A673 (cell line): ENCODE measurements around the gene RUNX2. TPM values are rescaled to one million over a fixed set of nuclear protein-coding genes. Genes with fewer than 3 reads are reported as not detected.

Source experiments
- BruUV-seq: library from RNA; stranded (reverse); fragments of 400-500 nt; replicated peaks from 2 replicates; lab custom pipeline; 2021; lab: Mats Ljungman, UMichigan
- CTCF ChIA-PET: fragments of 300-600 bp; sonication (Branson Sonifier 250); formaldehyde crosslinking; loops from one replicate; lab custom pipeline; 2022; ENCODE audit warnings: antibody characterized with exemption; lab: Charles Lee
- POLR2A ChIA-PET: fragments of 300-600 bp; sonication (Branson Sonifier 250); formaldehyde crosslinking; loops from one replicate; lab custom pipeline; 2022; ENCODE audit warnings: antibody characterized with exemption; ENCODE audit not compliant: low non-redundant PET; lab: Charles Lee
- DNase-seq: peaks from one replicate; pipeline ENCODE4 v3.0.0-alpha.2; 2015; ENCODE audit warnings: low spot score
- H3K27ac ChIP-seq: fragments of 200-600 bp; sonication (generic); 2 replicates; pipeline ENCODE4 v1.5.1; 2016; ENCODE audit warnings: mixed run types, low read depth, mild to moderate bottlenecking, mixed read lengths, antibody characterized with exemption, low read length; ENCODE audit not compliant: poor library complexity, severe bottlenecking
- H3K27me3 ChIP-seq: fragments of 200-600 bp; sonication (generic); replicated peaks from 2 replicates; pipeline ENCODE4 v1.6.1; 2017; ENCODE audit warnings: mixed run types, low read depth, mild to moderate bottlenecking, mixed read lengths, antibody characterized with exemption, low read length; ENCODE audit not compliant: insufficient read depth, poor library complexity
- H3K36me3 ChIP-seq: fragments of 200-600 bp; sonication (generic); 2 replicates; pipeline ENCODE4 v1.6.1; 2016; ENCODE audit warnings: mixed run types, mild to moderate bottlenecking, mixed read lengths, antibody characterized with exemption, low read length; ENCODE audit not compliant: insufficient read depth, poor library complexity, severe bottlenecking
- H3K4me1 ChIP-seq: fragments of 200-600 bp; sonication (generic); 2 replicates; pipeline ENCODE4 v1.6.1; 2017; ENCODE audit warnings: mixed run types, mild to moderate bottlenecking, mixed read lengths, antibody characterized with exemption, low read length; ENCODE audit not compliant: insufficient read depth, poor library complexity, severe bottlenecking
- H3K4me3 ChIP-seq: fragments of 200-600 bp; sonication (generic); 2 replicates; pipeline ENCODE4 v1.5.1; 2016; ENCODE audit warnings: low read depth, mixed run types, mild to moderate bottlenecking, mixed read lengths, low read length; ENCODE audit not compliant: poor library complexity, severe bottlenecking
- H3K9me3 ChIP-seq: fragments of 200-600 bp; sonication (generic); 2 replicates; pipeline ENCODE4 v1.6.1; 2016; ENCODE audit warnings: mixed run types, low read depth, mild to moderate bottlenecking, mixed read lengths, antibody characterized with exemption, low read length; ENCODE audit not compliant: poor library complexity, severe bottlenecking
- EZH2 ChIP-seq: fragments of 200-600 bp; sonication (generic); IDR thresholded peaks from 2 replicates; pipeline ENCODE4 v1.6.1; 2017; ENCODE audit warnings: borderline replicate concordance, low read depth, mild to moderate bottlenecking, mixed read lengths, antibody characterized with exemption, low read length; ENCODE audit not compliant: poor library complexity, severe bottlenecking
- intact Hi-C: fragments of 100-400 bp; cut with micrococcal nuclease; formaldehyde crosslinking; loops from one replicate; pipeline ENCODE4 v1.10.0; 2022; ENCODE audit not compliant: unreplicated experiment
- total RNA-seq: library from RNA; stranded (reverse); gene quantifications from 2 replicates; pipeline ENCODE4 v1.2.3, GENCODE V29; 2021
- TF ChIP-seq, protein P1 (sequence below): fragments of 300-800, 200-600 bp; sonication (generic); conservative IDR thresholded peaks from 2 replicates; pipeline ENCODE4 v1.5.1; 2017; ENCODE audit warnings: low read depth, mild to moderate bottlenecking, antibody characterized with exemption, low read length, moderate library complexity, mixed read lengths

Gene RUNX2
- total RNA-seq, 1 experiment from 2014 or later: 4.9 TPM

GRCh38 chr6:45369870-45370269 lies 41.7 kb downstream of the RUNX2 start:
- Histone ChIP-seq H3K4me3 (no peak overlapping the region), H3K4me1 (no peaks in the 10 kb centered on the region), H3K27me3 (no peaks in the 10 kb centered on the region), H3K36me3 (no peaks in the 10 kb centered on the region), H3K9me3 (no peaks in the 10 kb centered on the region), H3K27ac (no peak overlapping the region)
- intact Hi-C loops: no loop called here
- no peak for TF ChIP-seq EZH2
- TF ChIP-seq, protein P1, sequence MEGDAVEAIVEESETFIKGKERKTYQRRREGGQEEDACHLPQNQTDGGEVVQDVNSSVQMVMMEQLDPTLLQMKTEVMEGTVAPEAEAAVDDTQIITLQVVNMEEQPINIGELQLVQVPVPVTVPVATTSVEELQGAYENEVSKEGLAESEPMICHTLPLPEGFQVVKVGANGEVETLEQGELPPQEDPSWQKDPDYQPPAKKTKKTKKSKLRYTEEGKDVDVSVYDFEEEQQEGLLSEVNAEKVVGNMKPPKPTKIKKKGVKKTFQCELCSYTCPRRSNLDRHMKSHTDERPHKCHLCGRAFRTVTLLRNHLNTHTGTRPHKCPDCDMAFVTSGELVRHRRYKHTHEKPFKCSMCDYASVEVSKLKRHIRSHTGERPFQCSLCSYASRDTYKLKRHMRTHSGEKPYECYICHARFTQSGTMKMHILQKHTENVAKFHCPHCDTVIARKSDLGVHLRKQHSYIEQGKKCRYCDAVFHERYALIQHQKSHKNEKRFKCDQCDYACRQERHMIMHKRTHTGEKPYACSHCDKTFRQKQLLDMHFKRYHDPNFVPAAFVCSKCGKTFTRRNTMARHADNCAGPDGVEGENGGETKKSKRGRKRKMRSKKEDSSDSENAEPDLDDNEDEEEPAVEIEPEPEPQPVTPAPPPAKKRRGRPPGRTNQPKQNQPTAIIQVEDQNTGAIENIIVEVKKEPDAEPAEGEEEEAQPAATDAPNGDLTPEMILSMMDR: no peak
- ChIA-PET CTCF (no interaction called here), POLR2A (no interaction called here)
- no TSS peak for BruUV-seq
- no peak for DNase-seq

DNA sequence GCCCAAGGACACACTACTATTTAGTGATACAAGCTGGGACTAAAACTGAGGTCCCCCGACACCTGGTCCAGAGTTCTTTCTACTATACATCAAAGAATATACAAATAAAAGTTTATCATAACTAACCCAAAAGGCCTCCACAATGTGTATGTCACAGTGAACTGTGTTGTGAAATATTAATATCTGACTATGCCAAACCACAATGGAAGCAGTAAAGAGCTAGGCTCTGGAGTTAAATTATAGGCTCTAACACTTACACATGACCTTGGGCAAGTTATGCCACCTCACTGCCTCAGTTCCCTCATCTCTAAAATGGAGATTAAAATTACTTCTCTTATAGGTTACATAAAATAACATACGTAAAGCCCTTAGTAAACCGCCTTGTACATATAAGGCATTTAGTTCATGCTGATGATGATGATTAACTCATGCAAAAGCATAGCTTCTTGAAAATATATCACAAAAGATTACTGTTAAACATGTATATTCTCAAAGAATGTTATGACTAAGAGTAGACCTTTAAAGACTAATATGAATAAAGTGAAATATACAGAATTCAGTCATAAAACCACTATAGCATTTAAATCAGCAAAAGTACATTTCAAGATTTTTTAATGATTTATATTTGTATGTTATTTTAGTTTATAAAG lies 43.9 kb downstream of the RUNX2 start:
- Histone ChIP-seq H3K4me3 (no peak overlapping the region), H3K36me3 (no peaks in the 10 kb centered on the region), H3K27me3 (no peaks in the 10 kb centered on the region), H3K4me1 (peaks cover 4% of the 10 kb centered on the region), H3K9me3 (no peaks in the 10 kb centered on the region), H3K27ac (no peak overlapping the region)
- TF ChIP-seq EZH2: no peak
- TF ChIP-seq, protein P1: no peak
- no TSS peak for BruUV-seq
- no peak for DNase-seq
- ChIA-PET CTCF (no interaction called here), POLR2A (no interaction called here)
- intact Hi-C loops: no loop called here

DNA sequence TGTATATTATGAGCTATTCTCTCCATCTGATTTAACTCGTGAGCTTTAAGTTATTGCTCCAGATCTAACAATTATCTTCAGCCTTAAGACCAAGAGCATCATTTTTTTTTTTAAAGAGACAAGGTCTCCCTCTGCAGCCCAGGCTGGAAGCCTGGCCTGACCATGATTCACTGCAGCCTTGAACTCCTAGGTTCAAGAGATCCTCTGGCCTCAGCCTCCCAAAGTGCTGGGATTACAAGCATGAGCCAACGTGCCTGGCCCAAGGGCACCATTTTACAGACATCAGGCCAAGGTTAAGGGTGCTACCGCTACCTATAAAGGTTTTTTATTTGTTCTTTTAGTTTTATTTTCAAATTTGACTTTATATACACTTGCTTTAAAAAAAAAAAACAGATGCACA lies 47.3 kb downstream of the RUNX2 start:
- DNase-seq: no peak
- Histone ChIP-seq H3K36me3 (no peaks in the 10 kb centered on the region), H3K4me1 (peaks cover 4% of the 10 kb centered on the region), H3K4me3 (no peak overlapping the region), H3K27me3 (no peaks in the 10 kb centered on the region), H3K9me3 (no peaks in the 10 kb centered on the region), H3K27ac (no peak overlapping the region)
- BruUV-seq: no TSS peak
- intact Hi-C loops: loop anchor here (5.0 kb wide), 1 partner anchor 518 kb away; no protein-coding TSS in a partner anchor
- no peak for TF ChIP-seq EZH2
- TF ChIP-seq, protein P1: no peak
- ChIA-PET CTCF (interaction anchor here (0.6 kb wide), 1 partner anchor 78 kb away, joined by 3 read pairs; no protein-coding TSS in a partner anchor), POLR2A (interaction anchor here (0.6 kb wide), 1 partner anchor 561 kb away, joined by 3 read pairs; no protein-coding TSS in a partner anchor)
